ENCODE measurements around the gene FOXD4L5. TPM values are rescaled to one million over a fixed set of nuclear protein-coding genes. Genes with fewer than 3 reads are reported as not detected.
A peak's percentile ranks its signal among the peaks of the same experiment; 100 is the strongest.
"Not testable (repeated sequence)": the region's sequence is repeated elsewhere in the genome, so short reads cannot be mapped to it uniquely, and the experiment has no call there.

FOXD4L5 gene
- total RNA-seq (2021) (0.37 and 0.40 TPM in 2 replicates), Bru-seq, nascent RNA (percentile 15 among the genes with signal in this experiment), BruChase-seq, experiment 1, labeled RNA remaining after a 2-hour chase (not detected), BruChase-seq, experiment 2, labeled RNA remaining after a 6-hour chase (not detected)
- long read RNA-seq: 0 reads

DNA sequence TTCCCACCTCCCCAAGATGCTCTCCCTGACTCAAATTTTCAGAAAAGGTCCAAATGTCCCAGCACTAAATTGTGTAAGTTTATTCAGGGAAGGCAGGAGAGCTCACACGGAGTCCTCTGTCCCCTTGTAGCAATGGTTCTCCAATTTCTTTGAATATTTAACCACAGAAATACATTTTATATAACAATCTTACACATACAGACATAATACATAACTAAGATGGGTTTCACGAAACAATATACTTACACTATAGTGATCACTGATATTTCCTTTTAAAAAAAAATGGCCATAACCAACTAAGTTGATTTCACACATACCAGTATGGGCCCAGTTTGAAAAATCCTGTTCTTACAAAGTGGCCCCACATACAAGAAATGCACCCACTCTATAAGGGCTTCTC lies at the start of gene FOXD4L5:
FOXD4L5 (minus strand) TSS at position 101 of the 400 bp plus-strand sequence. CDS start 832 bp downstream, outside the sequence.
- H3K27me3 ChIP-seq (ENCODE audit: insufficient read depth, low read depth); H3K9me2 ChIP-seq (ENCODE audit: insufficient read depth); H3K79me2 ChIP-seq (ENCODE audit: low read depth); H3K36me3 ChIP-seq (ENCODE audit: low read depth); H4K20me1 ChIP-seq (ENCODE audit: insufficient read depth); intact Hi-C loops (cut with micrococcal nuclease; ENCODE audit: unreplicated experiment); H3K27ac ChIP-seq; H3K4me3 ChIP-seq; H3F3A ChIP-seq (ENCODE audit: insufficient read depth, low read depth); CTCF ChIA-PET; DNase-seq; BruUV-seq (replicated peaks); POLR2A ChIA-PET (ENCODE audit: unreplicated experiment); H3K4me2 ChIP-seq; H2AFZ ChIP-seq; H3K9me3 ChIP-seq (ENCODE audit: insufficient read depth, low read depth); H3K4me1 ChIP-seq (replicated peaks; ENCODE audit: insufficient read depth): not testable (repeated sequence)

DNA sequence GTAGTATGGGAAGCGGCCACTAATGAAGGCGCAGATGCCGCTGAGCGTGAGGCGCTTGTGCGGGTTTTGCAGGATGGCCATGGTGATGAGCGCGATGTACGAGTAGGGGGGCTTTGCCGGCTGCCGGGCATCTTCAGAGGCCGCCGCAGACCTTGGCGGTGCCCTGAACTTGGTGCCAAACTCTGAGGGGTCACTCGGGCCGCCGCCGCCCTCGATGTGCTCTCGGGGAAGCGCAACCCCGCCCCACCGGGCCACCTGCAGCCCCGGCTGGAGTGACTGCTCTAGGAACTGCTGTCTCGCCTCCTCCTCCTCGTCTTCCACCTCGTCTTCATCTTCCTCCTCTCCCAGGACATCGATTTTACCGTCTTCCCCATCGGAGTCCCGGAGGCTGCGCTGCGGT lies 1.1 kb downstream of the FOXD4L5 start:
- CTCF ChIA-PET; H3K4me2 ChIP-seq; H3K4me1 ChIP-seq (replicated peaks; ENCODE audit: insufficient read depth); H3K36me3 ChIP-seq (ENCODE audit: low read depth); intact Hi-C loops (cut with micrococcal nuclease; ENCODE audit: unreplicated experiment); H3F3A ChIP-seq (ENCODE audit: insufficient read depth, low read depth); H4K20me1 ChIP-seq (ENCODE audit: insufficient read depth); H3K27ac ChIP-seq; H3K9me3 ChIP-seq (ENCODE audit: insufficient read depth, low read depth); H3K79me2 ChIP-seq (ENCODE audit: low read depth); BruUV-seq (replicated peaks); H3K4me3 ChIP-seq; H3K9me2 ChIP-seq (ENCODE audit: insufficient read depth); DNase-seq; POLR2A ChIA-PET (ENCODE audit: unreplicated experiment); H3K27me3 ChIP-seq (ENCODE audit: insufficient read depth, low read depth); H2AFZ ChIP-seq: not testable (repeated sequence)

DNA sequence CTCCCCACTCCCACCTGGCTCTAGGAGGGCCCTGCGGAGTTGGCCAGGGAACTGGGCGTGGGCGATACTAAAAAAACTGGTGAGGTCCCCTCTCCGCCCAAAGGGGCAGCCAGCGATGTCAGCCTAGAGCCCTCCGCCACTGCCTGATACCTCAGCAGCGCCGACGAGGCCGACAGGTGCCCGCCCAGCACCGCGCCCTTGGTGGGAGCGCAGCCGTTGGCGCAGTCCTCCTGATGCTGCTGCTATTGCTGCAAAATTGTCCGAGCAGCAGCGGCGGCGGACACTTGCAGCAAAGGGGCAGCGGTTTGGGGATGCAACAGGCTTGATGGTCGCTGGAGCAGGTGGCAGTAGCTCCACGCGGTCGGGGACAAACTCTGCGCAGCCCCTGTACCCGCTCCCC lies 2.0 kb downstream of the FOXD4L5 start:
- CTCF ChIA-PET; H3K9me3 ChIP-seq (ENCODE audit: insufficient read depth, low read depth); DNase-seq; H3K27ac ChIP-seq; H3K4me1 ChIP-seq (replicated peaks; ENCODE audit: insufficient read depth); H3K27me3 ChIP-seq (ENCODE audit: insufficient read depth, low read depth); H3K9me2 ChIP-seq (ENCODE audit: insufficient read depth); H4K20me1 ChIP-seq (ENCODE audit: insufficient read depth); H3K4me2 ChIP-seq; BruUV-seq (replicated peaks); POLR2A ChIA-PET (ENCODE audit: unreplicated experiment); H3K79me2 ChIP-seq (ENCODE audit: low read depth); H3K4me3 ChIP-seq; H2AFZ ChIP-seq; H3K36me3 ChIP-seq (ENCODE audit: low read depth); H3F3A ChIP-seq (ENCODE audit: insufficient read depth, low read depth); intact Hi-C loops (cut with micrococcal nuclease; ENCODE audit: unreplicated experiment): not testable (repeated sequence)

Measured in PC-9 (cell line).